K562 (cell line): ENCODE results near the gene TADA2A. TPM values are rescaled to one million over a fixed set of nuclear protein-coding genes. Genes with fewer than 3 reads are reported as not detected.
A peak's percentile ranks its signal among the peaks of the same experiment; 100 is the strongest.

Source experiments
- ATAC-seq: fragments of 200-7000 bp; cut with Tn5 transposase; 3 replicates; pipeline ENCODE4 v1.9.1; 2020; ENCODE audit warnings: moderate library complexity
- BruUV-seq: library from RNA; stranded (reverse); fragments of 400-500 nt; replicated peaks from 2 replicates; lab custom pipeline; 2021; lab: Mats Ljungman, UMichigan
- CTCF ChIA-PET: fragments of 300-600 bp; formaldehyde crosslinking; extraction: SDS; loops from one replicate; lab custom pipeline; 2021; ENCODE audit warnings: low intra/inter-chr PET ratio; lab: Yijun Ruan, JAX
- POLR2A ChIA-PET: fragments of 300-600, 350-650 bp; sonication (Branson Sonifier 250); formaldehyde crosslinking; extraction: SDS; loops from one replicate; lab custom pipeline; 2021; ENCODE audit warnings: antibody characterized with exemption, inconsistent platforms; lab: Yijun Ruan, JAX
- DNase-seq, 4 experiments: peaks; one replicate each; pipeline versions ENCODE4 v3.0.0 to v3.0.0-alpha.2; 2011 to 2018; ENCODE audit warnings: low spot score in 3 of 4, mixed read lengths in 3 of 4; ENCODE audit errors: extremely low read depth in 1 of 4
- FAIRE-seq: peaks from 2 replicates; lab custom pipeline; 2011; peaks lifted over from hg19 to GRCh38; lab: Jason Lieb, UNC
- H2AFZ ChIP-seq: 2 replicates; pipeline ENCODE4 v1.6.0; 2011; ENCODE audit warnings: low read depth, low read length, control low read depth, inconsistent platforms
- H3K27ac ChIP-seq: fragments of 200-600 bp; 3 replicates; pipeline ENCODE4 v1.8.0; 2011; ENCODE audit warnings: low read depth, mild to moderate bottlenecking, control low read depth, inconsistent platforms, low read length, moderate library complexity, mixed read lengths; ENCODE audit errors: extremely low read depth
- H3K27me3 ChIP-seq, 2 experiments: fragments of 300-600 bp in 1 of 2; 2 replicates in 1 of 2; 3 replicates in 1 of 2; pipeline versions ENCODE4 v1.6.0 to v1.8.0; 2011; ENCODE audit warnings: inconsistent platforms in 2 of 2, low read length in 2 of 2, mild to moderate bottlenecking in 1 of 2, mixed read lengths in 1 of 2, moderate library complexity in 1 of 2; ENCODE audit not compliant: control insufficient read depth in 2 of 2, insufficient read depth in 2 of 2
- H3K36me3 ChIP-seq: fragments of 300-600 bp; 3 replicates; pipeline ENCODE4 v1.8.0; 2011; ENCODE audit warnings: mild to moderate bottlenecking, low read length, inconsistent platforms; ENCODE audit not compliant: control insufficient read depth, insufficient read depth
- H3K4me1 ChIP-seq, 2 experiments: fragments of 200-600 bp in 1 of 2; replicated peaks in 1 of 2; 2 replicates in 1 of 2; 3 replicates in 1 of 2; pipeline versions ENCODE4 v1.5.1 to v1.8.0; 2011; ENCODE audit warnings: inconsistent platforms in 2 of 2, low read length in 2 of 2, mild to moderate bottlenecking in 1 of 2, mixed read lengths in 1 of 2, moderate library complexity in 1 of 2; ENCODE audit not compliant: control insufficient read depth in 2 of 2, insufficient read depth in 2 of 2
- H3K4me2 ChIP-seq: 2 replicates; pipeline ENCODE4 v1.6.1; 2011; ENCODE audit warnings: low read length, control low read depth, inconsistent platforms, mixed read lengths; ENCODE audit not compliant: insufficient read depth
- H3K4me3 ChIP-seq: fragments of 200-600 bp; sonication (generic), shearing (Covaris generic); 2 replicates; pipeline ENCODE4 v1.5.1; 2016; ENCODE audit warnings: control low read depth, inconsistent platforms
- H3K79me2 ChIP-seq: fragments of 200-600 bp; 3 replicates; pipeline ENCODE4 v1.8.0; 2011; ENCODE audit warnings: low read length, inconsistent platforms; ENCODE audit not compliant: control insufficient read depth, insufficient read depth
- H3K9ac ChIP-seq, 2 experiments: 2 replicates each; pipeline versions ENCODE4 v1.6.0 to v1.6.1; 2011; ENCODE audit warnings: low read depth in 2 of 2, low read length in 2 of 2, control low read depth in 1 of 2, inconsistent platforms in 1 of 2, mild to moderate bottlenecking in 1 of 2, mixed read lengths in 1 of 2; ENCODE audit not compliant: insufficient read depth in 1 of 2
- H3K9me1 ChIP-seq: one replicate; pipeline ENCODE4 v1.6.0; 2011; ENCODE audit warnings: inconsistent platforms, mild to moderate bottlenecking, low read length, moderate library complexity; ENCODE audit not compliant: control insufficient read depth, insufficient read depth
- H3K9me3 ChIP-seq: replicated peaks from 2 replicates; pipeline ENCODE4 v1.5.1; 2011; ENCODE audit warnings: low read depth, low read length, inconsistent platforms; ENCODE audit not compliant: control insufficient read depth, insufficient read depth
- H4K20me1 ChIP-seq: replicated peaks from 2 replicates; pipeline ENCODE4 v1.6.1; 2011; ENCODE audit warnings: low read length, inconsistent platforms, mixed read lengths; ENCODE audit not compliant: control insufficient read depth, insufficient read depth
- ARHGAP35 ChIP-seq: fragments of 450-650 bp; IDR thresholded peaks from 2 replicates; pipeline ENCODE4 v1.6.1; 2018; ENCODE audit not compliant: partially characterized antibody
- C11orf30 ChIP-seq: fragments of 450-650 bp; IDR thresholded peaks from 2 replicates; pipeline ENCODE4 v1.6.1; 2016; ENCODE audit warnings: low read depth, mild to moderate bottlenecking
- DPF2 ChIP-seq: fragments of 450-650 bp; IDR thresholded peaks from 2 replicates; pipeline ENCODE4 v1.6.1; 2016
- FOXK1 ChIP-seq: sonication (generic); formaldehyde crosslinking; IDR thresholded peaks from 2 replicates; pipeline ENCODE4 v1.8.0; 2022; ENCODE audit warnings: missing genetic modification reagents, mild to moderate bottlenecking, borderline replicate concordance
- FOXP1 ChIP-seq: sonication (generic); formaldehyde crosslinking; IDR thresholded peaks from 2 replicates; pipeline ENCODE4 v1.8.0; 2022; ENCODE audit warnings: mild to moderate bottlenecking, missing genetic modification reagents
- GABPA ChIP-seq: fragments of 200-800 bp; sonication (Bioruptor generic); conservative IDR thresholded peaks from 2 replicates; pipeline ENCODE4 v1.6.1; 2016; ENCODE audit warnings: low read depth, missing genetic modification characterization, missing compliant biosample characterization
- GMEB1 ChIP-seq: fragments of 250-450 bp; sonication (Bioruptor Pico); IDR thresholded peaks from 2 replicates; pipeline ENCODE4 v1.4.0; 2020; ENCODE audit warnings: mild to moderate bottlenecking
- MTF1 ChIP-seq: fragments of 250-450 bp; sonication (Bioruptor Pico); IDR thresholded peaks from 2 replicates; pipeline ENCODE4 v1.9.0; 2021; ENCODE audit warnings: moderate library complexity, mild to moderate bottlenecking, inconsistent platforms, borderline replicate concordance
- RB1 ChIP-seq: fragments of 450-650 bp; IDR thresholded peaks from 2 replicates; pipeline ENCODE4 v1.6.1; 2017; ENCODE audit warnings: low read depth, mild to moderate bottlenecking
- TAF15 ChIP-seq: fragments of 200-400 bp; formaldehyde crosslinking; IDR thresholded peaks from 2 replicates; pipeline ENCODE4 v1.6.1; 2017; ENCODE audit warnings: mild to moderate bottlenecking, low read depth, low read length, moderate library complexity
- TRIM28 ChIP-seq: fragments of 450-650 bp; IDR thresholded peaks from 2 replicates; pipeline ENCODE4 v1.6.1; 2017
- ZBTB7A ChIP-seq: IDR thresholded peaks from 2 replicates; pipeline ENCODE4 v1.6.1; 2011; ENCODE audit warnings: low read depth, mild to moderate bottlenecking, low read length, moderate library complexity, borderline replicate concordance; ENCODE audit not compliant: control insufficient read depth
- ZMIZ1 ChIP-seq, 2 experiments: fragments of 150-350 bp in 1 of 2; IDR thresholded peaks; 2 replicates each; pipeline ENCODE4 v1.6.1; 2012 to 2016; ENCODE audit warnings: low read depth in 2 of 2, low read length in 2 of 2, mild to moderate bottlenecking in 1 of 2, moderate library complexity in 1 of 2
- ZNF224 ChIP-seq: sonication (generic); formaldehyde crosslinking; IDR thresholded peaks from 2 replicates; pipeline ENCODE4 v1.8.0; 2022; ENCODE audit warnings: mild to moderate bottlenecking, missing genetic modification reagents
- ZNF23 ChIP-seq: fragments of 250-450 bp; sonication (Bioruptor Pico); IDR thresholded peaks from 2 replicates; pipeline ENCODE4 v1.4.0; 2020; ENCODE audit warnings: mild to moderate bottlenecking
- WGBS: fragments of 100-300 bp; shearing (Covaris generic); methylation state at CpG from one replicate; pipeline ENCODE4 v1.1.6; 2016; ENCODE audit warnings: low coverage, mixed read lengths; ENCODE audit not compliant: insufficient coverage; ENCODE audit errors: missing lambda C conversion rate; 5-methylcytosine and 5-hydroxymethylcytosine counted together
- in situ Hi-C: fragments of 300-500 bp; cut with MboI; formaldehyde crosslinking; loops from 4 replicates; pipeline ENCODE4 v1.15.0; 2018; ENCODE audit warnings: inconsistent platforms, mixed read lengths
- intact Hi-C: fragments of 100-400 bp; cut with micrococcal nuclease; formaldehyde crosslinking; loops from 2 replicates; pipeline ENCODE4 v1.14.2; 2022
- polyA plus RNA-seq, 8 experiments: library from polyadenylated mRNA; depleted of rRNA in 4 of 8; stranded (reverse) in 5 of 8; unstranded in 3 of 8; fragments of >200 nt; fragmentation: Nextera tagmentation in 2 of 8; fragmentation: Illumina TruSeq in 1 of 8; extraction: Ambion mirVana in 2 of 8; extraction: Trizol in 1 of 8; gene quantifications; 2 replicates each; pipeline versions ENCODE4 v1.2.1 to v1.2.3, GENCODE V29; 2011 to 2014; ENCODE audit warnings: inconsistent platforms in 1 of 8, missing spikeins in 1 of 8
- total RNA-seq, 7 experiments: library from RNA; depleted of rRNA in 6 of 7; stranded (reverse); fragments of >200 nt in 6 of 7; fragmentation: Illumina TruSeq in 2 of 7; extraction: Trizol in 2 of 7; gene quantifications; 2 replicates each; pipeline versions ENCODE4 v1.2.1 to v1.2.3, GENCODE V29; 2011 to 2021; ENCODE audit warnings: low replicate concordance in 1 of 7

The TADA2A gene
- total and polyA plus RNA-seq, 9 of the 15 experiments (the other 6 are each of a cell fraction or from before 2014, with no cell fraction given), result 13.8 to 37.7 (median 25.0) TPM

GRCh38 chr17:37518826-37519225 lies 112.1 kb downstream of the TADA2A start:
- 83% methylated on average over 7 of the region's 8 CpGs for WGBS
- CTCF ChIA-PET, result no interaction called here
- H3K4me2 ChIP-seq, result no peak overlapping the region; the same call in 1 of the 2 replicates

More at GRCh38 chr17:37518826-37519225, 112.1 kb downstream of the TADA2A start:
- H2AFZ ChIP-seq, result no peak overlapping the region
- no peaks in the 10 kb centered on the region for H3K9me3 ChIP-seq
- POLR2A ChIA-PET, result interaction anchor here (1.3 kb wide), 1 partner anchor 17 kb away, joined by 4 read pairs; no protein-coding TSS in a partner anchor
- H3K9me1 ChIP-seq, result no peaks in the 10 kb centered on the region
- no peaks in the 10 kb centered on the region for H4K20me1 ChIP-seq
- FAIRE-seq, result no peak
- no peaks in the 10 kb centered on the region for H3K27me3 ChIP-seq
- peaks cover 0 to 14% of the 10 kb centered on the region in 2 experiments; a peak in 4 of 5 replicates for H3K4me1 ChIP-seq
- H3K36me3 ChIP-seq, result peaks cover 58% of the 10 kb centered on the region; the same call in 2 of the 3 replicates
- H3K4me3 ChIP-seq, result no peak overlapping the region
- TF ChIP-seq TRIM28 (no peak), ARHGAP35 (no peak), MTF1 (CRISPR knock-in tag) (no peak), ZNF23 (CRISPR knock-in tag) (no peak), FOXK1 (CRISPR knock-in tag) (no peak), C11orf30 (no peak), DPF2 (no peak), RB1 (no peak), ZNF224 (CRISPR knock-in tag) (no peak), TAF15 (no peak), ZMIZ1 (IDR thresholded peaks at IDR 0.05; ENCODE audit: low read depth in 2 of 2, low read length in 2 of 2) (no peak), GABPA (tag) (no peak), FOXP1 (no peak), GMEB1 (CRISPR knock-in tag) (no peak), ZBTB7A (no peak)
- H3K27ac ChIP-seq, result peak overlapping the region; percentile 46; the same call in 2 of the 3 replicates
- ATAC-seq, result no peak
- intact Hi-C loops, result no loop called here
- in situ Hi-C loops, result no loop called here
- no TSS peak for BruUV-seq
- DNase-seq, result no peak
- H3K79me2 ChIP-seq, result no peaks in the 10 kb centered on the region
- 0 out of 4 replicates have a peak overlapping the region, but pooled peaks of 1 of the 2 experiments have one; percentile 33 for H3K9ac ChIP-seq
